HS-27A (cell line): ENCODE results near the gene TMEM69.
"Not testable (repeated sequence)": the region's sequence is repeated elsewhere in the genome, so short reads cannot be mapped to it uniquely, and the experiment has no call there.

Source experiments
- DNase-seq: peaks from one replicate; pipeline ENCODE4 v3.0.0-alpha.2; 2012; ENCODE audit warnings: low read depth, missing footprints

Gene TMEM69

GRCh38 chr1:45739137-45739536 is 51.2 kb downstream of the TMEM69 start:
- no peak for DNase-seq

- DNase-seq, result not testable (repeated sequence)
Measured at GRCh38 chr1:45739641-45740156, 51.7 kb downstream of the TMEM69 start.
